PFSK-1 (cell line): Measurements from ENCODE around the gene MRPS2.

Source experiments
- FOXP2 ChIP-seq: optimal IDR thresholded peaks from 2 replicates; pipeline ENCODE3; 2011; ENCODE audit warnings: borderline replicate concordance, control low read depth, inconsistent platforms; ENCODE audit not compliant: insufficient read depth; ENCODE audit errors: extremely low read length, extremely low read depth
- POLR2AphosphoS5 ChIP-seq: IDR thresholded peaks from 2 replicates; pipeline ENCODE4 v1.6.1; 2012; ENCODE audit warnings: low read depth, mild to moderate bottlenecking, control low read depth, low read length, moderate library complexity
- SIN3A ChIP-seq: IDR thresholded peaks from 2 replicates; pipeline ENCODE4 v1.6.1; 2012; ENCODE audit warnings: mild to moderate bottlenecking, low read length, moderate library complexity, borderline replicate concordance; ENCODE audit not compliant: insufficient read depth
- TAF1 ChIP-seq: IDR thresholded peaks from 2 replicates; pipeline ENCODE4 v1.6.1; 2012; ENCODE audit warnings: low read length, control low read depth, borderline replicate concordance; ENCODE audit not compliant: insufficient read depth
- TF ChIP-seq, protein P1 (sequence below), 2 experiments: IDR thresholded peaks; 2 replicates each; pipeline versions ENCODE4 v1.6.1 to v1.8.0; 2011 to 2012; ENCODE audit warnings: low read depth in 2 of 2, low read length in 2 of 2, control low read depth in 1 of 2, inconsistent platforms in 1 of 2, mild to moderate bottlenecking in 1 of 2, moderate library complexity in 1 of 2; ENCODE audit not compliant: insufficient read depth in 1 of 2

The MRPS2 gene

DNA sequence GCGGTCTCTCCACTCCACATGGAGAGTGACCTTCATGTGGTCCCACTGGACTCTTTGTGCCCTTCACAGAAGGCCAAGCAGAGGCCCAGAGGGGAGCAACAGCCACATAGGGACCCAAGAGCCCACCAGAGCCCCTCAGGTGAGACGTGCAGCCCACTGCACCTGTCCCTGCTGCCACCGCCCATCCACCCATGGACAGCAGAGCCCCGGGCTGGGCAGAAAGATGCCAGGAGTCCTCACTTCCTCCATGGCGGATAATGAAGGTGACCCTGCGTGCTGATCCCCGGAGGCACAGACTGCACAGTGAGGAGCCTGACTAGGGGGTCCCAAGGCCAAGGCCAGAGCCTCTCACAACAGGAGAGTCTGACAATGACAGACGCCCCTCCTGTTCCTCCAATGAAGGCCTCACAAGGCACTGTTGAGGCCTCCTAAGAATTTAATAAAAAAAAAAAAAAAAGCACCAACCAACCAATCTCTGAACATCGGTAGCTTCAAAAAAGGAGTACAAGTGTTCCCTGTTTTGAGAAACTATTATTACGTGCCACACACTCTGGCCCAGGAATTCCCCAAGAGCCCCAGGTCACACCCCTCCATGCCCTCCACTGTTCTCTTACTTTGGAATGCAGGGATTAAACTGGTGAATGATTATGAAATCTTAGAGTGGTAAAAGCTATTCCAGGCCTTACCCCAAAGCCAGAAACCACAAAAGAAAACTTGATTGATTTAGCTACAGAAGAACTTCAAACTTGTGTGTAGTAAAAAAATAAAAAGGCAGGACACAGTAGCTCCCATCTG lies 23.7 kb upstream of the MRPS2 start:
- TF ChIP-seq TAF1 = no peak
- no peak for TF ChIP-seq SIN3A
- TF ChIP-seq POLR2AphosphoS5 = no peak
- TF ChIP-seq, protein P1, sequence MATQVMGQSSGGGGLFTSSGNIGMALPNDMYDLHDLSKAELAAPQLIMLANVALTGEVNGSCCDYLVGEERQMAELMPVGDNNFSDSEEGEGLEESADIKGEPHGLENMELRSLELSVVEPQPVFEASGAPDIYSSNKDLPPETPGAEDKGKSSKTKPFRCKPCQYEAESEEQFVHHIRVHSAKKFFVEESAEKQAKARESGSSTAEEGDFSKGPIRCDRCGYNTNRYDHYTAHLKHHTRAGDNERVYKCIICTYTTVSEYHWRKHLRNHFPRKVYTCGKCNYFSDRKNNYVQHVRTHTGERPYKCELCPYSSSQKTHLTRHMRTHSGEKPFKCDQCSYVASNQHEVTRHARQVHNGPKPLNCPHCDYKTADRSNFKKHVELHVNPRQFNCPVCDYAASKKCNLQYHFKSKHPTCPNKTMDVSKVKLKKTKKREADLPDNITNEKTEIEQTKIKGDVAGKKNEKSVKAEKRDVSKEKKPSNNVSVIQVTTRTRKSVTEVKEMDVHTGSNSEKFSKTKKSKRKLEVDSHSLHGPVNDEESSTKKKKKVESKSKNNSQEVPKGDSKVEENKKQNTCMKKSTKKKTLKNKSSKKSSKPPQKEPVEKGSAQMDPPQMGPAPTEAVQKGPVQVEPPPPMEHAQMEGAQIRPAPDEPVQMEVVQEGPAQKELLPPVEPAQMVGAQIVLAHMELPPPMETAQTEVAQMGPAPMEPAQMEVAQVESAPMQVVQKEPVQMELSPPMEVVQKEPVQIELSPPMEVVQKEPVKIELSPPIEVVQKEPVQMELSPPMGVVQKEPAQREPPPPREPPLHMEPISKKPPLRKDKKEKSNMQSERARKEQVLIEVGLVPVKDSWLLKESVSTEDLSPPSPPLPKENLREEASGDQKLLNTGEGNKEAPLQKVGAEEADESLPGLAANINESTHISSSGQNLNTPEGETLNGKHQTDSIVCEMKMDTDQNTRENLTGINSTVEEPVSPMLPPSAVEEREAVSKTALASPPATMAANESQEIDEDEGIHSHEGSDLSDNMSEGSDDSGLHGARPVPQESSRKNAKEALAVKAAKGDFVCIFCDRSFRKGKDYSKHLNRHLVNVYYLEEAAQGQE (IDR thresholded peaks at IDR 0.05; ENCODE audit: insufficient read depth in 1 of 2, low read depth in 2 of 2, low read length in 2 of 2) = no peak
- TF ChIP-seq FOXP2 = no peak

DNA sequence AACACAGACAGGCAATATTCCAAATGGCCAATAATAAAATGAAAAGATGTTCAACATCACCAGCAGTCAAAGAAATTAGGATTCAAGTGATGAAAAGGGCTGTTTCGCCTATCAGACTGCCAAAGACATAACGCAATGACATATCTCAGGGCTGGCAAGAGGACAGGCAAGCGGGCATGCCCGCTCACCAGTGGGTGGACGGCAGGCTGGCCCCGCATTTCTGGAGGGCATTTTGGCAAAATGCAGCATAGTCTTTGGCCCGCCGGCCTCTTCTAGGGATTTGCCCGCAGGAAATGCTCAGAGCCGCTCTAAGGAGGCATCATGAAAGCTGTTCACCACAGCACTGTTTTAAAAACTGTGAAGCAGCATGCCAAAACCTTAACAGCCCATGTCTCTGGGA lies 22.3 kb upstream of the MRPS2 start:
- TF ChIP-seq, protein P1 (IDR thresholded peaks at IDR 0.05; ENCODE audit: insufficient read depth in 1 of 2, low read depth in 2 of 2, low read length in 2 of 2) = no peak
- no peak for TF ChIP-seq POLR2AphosphoS5
- TF ChIP-seq TAF1 = no peak
- no peak for TF ChIP-seq SIN3A
- TF ChIP-seq FOXP2 = no peak

DNA sequence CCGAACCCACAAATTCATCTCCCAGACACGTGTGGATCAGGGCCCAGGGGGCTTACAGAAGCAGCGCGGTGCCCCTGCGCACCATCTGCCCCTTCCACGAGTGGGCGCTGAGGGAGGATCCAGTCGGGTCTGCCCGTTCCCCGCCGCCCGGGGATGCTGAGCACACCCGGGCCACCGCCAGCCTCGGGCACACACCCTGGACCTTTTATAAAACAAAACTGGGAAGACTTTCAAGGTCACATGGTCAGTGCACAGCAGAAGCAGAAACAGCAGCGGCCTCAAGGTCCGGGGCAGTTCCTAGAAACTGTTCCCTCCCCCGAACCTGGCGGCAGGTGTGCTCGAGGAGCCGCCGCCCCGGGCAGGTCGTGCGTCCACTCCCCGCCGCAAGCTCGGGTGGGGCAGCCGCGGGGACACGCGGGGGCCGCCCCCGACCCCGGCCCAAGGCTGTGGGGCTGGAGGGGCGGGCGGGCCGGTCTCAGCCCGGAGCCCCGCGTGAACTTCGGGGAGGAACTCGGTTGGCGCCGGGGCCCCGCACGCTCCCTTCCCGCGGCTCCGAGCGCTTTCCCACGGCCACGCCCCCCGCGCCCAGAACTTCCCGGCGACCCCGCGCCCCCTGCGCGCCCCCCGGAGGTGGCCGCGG lies 21.5 kb upstream of the MRPS2 start:
- TF ChIP-seq, protein P1 (IDR thresholded peaks at IDR 0.05; ENCODE audit: insufficient read depth in 1 of 2, low read depth in 2 of 2, low read length in 2 of 2) = no peak
- TF ChIP-seq POLR2AphosphoS5 (no peak), FOXP2 (no peak), TAF1 (no peak), SIN3A (no peak)

DNA sequence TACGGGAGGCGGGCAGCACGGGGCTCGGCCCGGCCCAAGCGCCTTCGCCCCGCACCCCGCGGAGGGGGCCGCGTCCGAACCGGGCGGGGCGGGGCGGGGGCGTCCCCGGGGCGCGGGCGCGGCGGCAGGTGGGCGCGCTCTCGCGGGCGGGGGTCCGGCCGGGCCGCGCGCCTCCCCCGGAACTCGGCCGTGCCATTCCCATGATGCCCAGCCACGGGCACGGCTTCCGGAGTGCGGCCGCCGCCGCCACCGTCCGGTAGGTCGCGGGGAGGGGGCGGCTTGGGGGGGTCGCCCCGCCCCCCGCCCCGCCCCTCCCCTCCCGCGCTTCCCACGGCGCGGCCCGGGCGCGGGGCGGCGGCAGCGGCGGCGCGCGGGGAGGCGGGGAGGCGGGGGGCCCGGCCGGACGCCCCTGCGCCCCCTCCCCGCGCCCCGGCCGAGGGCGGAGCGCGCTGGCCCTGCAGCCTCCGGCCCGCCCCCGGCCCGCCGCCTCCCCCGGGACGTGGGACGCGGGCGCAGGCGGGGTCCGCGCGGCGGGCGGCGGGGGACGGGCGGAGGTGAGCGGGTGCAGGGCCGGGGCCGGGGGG lies 20.9 kb upstream of the MRPS2 start, which contains the start of gene PPP1R26:
Gene PPP1R26, plus strand, starts transcription at position 314 of the 584 bp plus-strand sequence. CDS start 4,729 bp downstream, outside the sequence.
- no peak for TF ChIP-seq TAF1
- TF ChIP-seq, protein P1 (IDR thresholded peaks at IDR 0.05; ENCODE audit: insufficient read depth in 1 of 2, low read depth in 2 of 2, low read length in 2 of 2) = no peak
- TF ChIP-seq SIN3A = no peak
- no peak for TF ChIP-seq POLR2AphosphoS5
- TF ChIP-seq FOXP2 = no peak
